RPMI8226 (cell line): ENCODE data around the gene ASCC3.
"Not testable (repeated sequence)": the region's sequence is repeated elsewhere in the genome, so short reads cannot be mapped to it uniquely, and the experiment has no call there.

Source experiments
- DNase-seq: peaks from one replicate; pipeline ENCODE4 v3.0.0-alpha.2; 2015

The ASCC3 gene, protein sequence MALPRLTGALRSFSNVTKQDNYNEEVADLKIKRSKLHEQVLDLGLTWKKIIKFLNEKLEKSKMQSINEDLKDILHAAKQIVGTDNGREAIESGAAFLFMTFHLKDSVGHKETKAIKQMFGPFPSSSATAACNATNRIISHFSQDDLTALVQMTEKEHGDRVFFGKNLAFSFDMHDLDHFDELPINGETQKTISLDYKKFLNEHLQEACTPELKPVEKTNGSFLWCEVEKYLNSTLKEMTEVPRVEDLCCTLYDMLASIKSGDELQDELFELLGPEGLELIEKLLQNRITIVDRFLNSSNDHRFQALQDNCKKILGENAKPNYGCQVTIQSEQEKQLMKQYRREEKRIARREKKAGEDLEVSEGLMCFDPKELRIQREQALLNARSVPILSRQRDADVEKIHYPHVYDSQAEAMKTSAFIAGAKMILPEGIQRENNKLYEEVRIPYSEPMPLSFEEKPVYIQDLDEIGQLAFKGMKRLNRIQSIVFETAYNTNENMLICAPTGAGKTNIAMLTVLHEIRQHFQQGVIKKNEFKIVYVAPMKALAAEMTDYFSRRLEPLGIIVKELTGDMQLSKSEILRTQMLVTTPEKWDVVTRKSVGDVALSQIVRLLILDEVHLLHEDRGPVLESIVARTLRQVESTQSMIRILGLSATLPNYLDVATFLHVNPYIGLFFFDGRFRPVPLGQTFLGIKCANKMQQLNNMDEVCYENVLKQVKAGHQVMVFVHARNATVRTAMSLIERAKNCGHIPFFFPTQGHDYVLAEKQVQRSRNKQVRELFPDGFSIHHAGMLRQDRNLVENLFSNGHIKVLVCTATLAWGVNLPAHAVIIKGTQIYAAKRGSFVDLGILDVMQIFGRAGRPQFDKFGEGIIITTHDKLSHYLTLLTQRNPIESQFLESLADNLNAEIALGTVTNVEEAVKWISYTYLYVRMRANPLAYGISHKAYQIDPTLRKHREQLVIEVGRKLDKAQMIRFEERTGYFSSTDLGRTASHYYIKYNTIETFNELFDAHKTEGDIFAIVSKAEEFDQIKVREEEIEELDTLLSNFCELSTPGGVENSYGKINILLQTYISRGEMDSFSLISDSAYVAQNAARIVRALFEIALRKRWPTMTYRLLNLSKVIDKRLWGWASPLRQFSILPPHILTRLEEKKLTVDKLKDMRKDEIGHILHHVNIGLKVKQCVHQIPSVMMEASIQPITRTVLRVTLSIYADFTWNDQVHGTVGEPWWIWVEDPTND (N-terminal part only)

GRCh38 chr6:100880853-100881706 is at the start of gene ASCC3:
Gene ASCC3 (minus strand): TSS chr6:100881329. CDS start chr6:100867997, 13,332 bp downstream.
- DNase-seq = peak; percentile 89

GRCh38 chr6:100925749-100926148 is 44.6 kb upstream of the ASCC3 start:
- DNase-seq = no peak

GRCh38 chr6:100924534-100925227 is 43.6 kb upstream of the ASCC3 start:
- no peak for DNase-seq

DNA sequence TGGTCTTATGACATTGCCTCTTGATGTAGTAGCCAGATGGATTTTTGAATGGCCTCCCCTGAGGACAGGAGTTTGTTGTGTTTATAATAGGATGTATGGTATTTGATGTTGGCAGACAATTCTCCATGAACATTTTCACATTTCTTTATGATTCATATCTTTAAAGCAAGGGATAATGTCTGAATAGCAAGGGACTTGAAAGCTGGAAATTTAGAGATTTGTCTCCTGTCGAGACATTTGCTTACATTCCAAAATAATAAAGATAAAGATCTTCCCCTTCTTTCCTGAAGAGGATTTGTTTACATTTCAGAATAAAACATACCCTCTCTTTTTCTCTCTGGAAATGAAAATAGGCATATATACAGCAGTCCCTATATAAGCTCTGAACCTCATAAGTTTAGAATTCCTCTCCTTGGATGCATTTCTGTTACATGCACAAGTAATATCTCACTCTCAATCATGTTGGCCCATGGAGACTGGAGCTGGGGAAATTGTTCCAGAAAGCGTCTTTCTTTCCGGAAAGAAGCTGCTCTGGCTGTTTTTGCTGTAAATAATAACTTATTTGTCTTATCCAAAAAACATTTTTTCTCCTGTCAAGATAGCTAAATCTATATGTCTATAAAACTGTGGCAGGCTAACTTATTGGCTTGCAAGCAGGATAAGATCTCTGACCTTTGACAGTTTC is 42.5 kb upstream of the ASCC3 start:
- no peak for DNase-seq

GRCh38 chr6:100920028-100920605 is 39.0 kb upstream of the ASCC3 start:
- no peak for DNase-seq

GRCh38 chr6:100918152-100918551 is 37.0 kb upstream of the ASCC3 start:
- DNase-seq = no peak

DNA sequence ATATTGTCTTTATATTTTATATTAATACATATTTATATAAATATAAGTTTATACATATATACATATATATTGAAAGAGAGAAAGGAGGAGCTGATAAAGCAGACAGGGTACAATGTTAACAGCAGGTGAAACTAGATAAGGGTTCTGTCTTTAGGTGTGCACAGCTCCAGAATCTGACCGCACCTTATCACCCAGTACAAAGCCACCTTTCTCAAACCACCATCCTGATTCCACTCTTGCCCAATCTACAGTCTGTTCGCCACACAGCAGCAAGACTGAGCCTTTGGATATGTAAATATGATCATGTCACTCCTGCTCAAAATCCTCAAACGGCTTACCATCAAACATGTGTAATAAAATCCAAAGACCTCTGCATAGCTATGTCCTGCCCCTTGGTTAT is 34.7 kb upstream of the ASCC3 start:
- DNase-seq = no peak

DNA sequence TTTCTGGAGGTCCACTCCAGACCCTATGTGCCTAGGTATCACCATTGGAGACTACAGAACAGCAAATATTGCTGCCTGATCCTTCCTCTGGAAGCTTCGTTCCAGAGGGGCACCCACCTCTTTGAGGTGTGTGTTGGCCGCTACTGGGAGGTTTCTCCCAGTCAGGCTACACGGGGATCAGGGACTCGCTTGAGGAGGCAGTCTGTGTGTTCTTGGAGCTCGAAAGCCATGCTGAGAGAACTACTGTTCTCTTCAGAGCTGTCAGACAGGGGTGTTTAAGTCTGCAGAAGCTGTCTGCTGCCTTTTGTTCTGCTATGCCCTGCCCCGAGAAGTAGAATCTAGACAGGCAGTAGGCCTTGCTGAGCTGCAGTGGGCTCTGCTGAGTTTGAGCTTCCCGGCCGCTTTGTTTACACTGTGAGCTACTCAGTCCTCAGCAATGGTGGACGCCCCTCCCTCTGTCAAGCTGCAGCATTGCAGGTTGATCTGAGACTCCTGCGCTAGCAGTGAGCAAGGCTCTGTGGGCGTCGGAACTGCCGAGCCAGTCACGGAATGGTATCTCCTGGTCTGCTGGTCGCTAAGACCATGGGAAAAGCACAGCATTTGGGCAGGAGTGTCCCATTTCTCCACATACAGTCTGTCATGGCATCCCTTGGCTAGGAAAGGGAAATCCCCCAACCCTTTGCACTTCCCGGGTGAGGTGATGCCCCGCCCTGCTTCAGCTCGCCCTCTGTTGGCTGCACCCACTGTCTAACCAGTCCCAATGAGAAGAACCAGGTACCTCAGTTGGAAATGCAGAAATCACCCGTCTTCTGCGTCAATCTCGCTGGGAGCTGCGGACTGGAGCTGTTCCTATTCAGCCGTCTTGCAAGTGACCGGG is 32.5 kb upstream of the ASCC3 start:
- DNase-seq = peak; percentile 3

DNA sequence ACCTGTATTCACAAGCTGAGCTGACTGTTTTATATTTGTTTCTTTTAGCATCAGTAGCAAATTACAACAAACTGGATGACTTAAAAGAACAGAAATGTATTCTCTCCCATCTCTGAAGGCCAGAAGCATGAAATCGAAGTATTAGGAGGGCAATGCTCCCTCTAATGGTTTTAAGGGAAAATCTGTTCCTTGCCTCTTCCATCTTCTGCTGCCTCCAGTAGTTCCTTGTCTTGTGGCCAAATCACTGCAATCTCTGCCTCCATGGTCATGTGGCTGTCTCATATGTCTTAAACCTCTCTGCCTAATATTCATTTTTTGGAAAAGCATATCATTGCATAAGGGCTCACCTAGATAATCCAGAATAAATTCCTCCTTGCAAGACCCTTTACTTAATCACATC is 25.2 kb upstream of the ASCC3 start:
- no peak for DNase-seq

GRCh38 chr6:100905067-100905466 is 23.9 kb upstream of the ASCC3 start:
- no peak for DNase-seq

- no peak for DNase-seq
These were observed 23.2 kb upstream of the ASCC3 start for GRCh38 chr6:100904316-100904715.

DNA sequence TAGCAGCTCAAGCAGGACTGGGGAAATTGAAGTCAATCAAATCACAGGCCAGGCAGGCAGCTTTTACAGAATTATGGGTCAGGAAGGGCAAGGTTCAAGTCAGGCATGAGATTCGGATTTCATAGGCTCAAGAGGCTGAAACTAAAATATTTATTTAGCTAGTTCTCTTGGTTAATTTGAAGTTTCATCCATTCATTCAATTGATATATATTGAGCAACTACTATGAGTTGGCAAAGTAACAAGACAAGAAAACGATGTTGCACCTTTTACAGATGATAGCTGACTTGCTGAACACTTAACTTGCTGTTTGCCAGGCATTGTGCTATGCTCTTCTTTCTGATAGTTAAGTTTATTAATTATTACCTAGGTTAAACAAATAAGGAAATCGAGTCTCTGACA is 20.5 kb upstream of the ASCC3 start:
- no peak for DNase-seq

DNA sequence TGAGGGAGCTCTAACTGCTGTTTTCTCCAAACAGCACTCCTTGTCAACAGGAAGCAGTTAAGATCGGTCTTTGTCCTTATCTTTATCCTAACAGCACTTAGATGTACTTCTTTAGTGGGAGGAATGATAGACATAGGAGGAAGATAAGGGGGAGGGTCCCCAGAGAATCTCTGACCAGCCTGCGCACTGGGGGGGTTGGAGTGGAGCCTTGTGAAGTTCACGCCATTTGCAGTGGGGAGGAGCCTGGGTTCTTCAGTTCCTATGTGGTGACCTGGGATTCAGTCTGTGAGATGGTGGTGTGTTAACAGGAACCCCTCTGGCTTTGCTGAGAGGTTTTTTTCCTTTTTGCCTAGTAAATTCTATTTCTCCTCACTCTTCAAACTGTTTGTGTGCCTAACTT is 18.1 kb upstream of the ASCC3 start:
- no peak for DNase-seq

GRCh38 chr6:100897671-100898070 is 16.5 kb upstream of the ASCC3 start:
- DNase-seq = no peak

- DNase-seq = no peak
These were observed 12.6 kb upstream of the ASCC3 start for GRCh38 chr6:100893743-100894142.

DNA sequence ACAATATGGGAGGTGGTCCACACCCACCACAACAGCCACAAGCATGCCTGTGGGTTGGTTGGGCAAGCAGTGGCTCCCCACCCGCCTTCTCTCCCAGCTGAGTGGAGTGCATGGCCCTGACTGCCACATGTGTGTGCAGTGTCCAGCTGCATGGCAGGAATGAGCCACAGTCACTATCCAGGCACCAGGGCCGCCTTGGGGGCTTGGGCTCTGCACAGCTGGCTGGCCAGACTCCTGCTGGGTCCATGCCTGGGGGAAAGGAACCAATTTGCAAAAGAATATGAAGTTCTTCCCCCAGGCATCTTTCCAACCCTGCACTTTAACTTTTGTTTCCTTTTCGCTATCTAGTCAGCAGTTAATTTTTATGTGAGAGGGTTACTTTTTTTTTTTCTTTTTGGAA is 11.6 kb upstream of the ASCC3 start:
- no peak for DNase-seq

DNA sequence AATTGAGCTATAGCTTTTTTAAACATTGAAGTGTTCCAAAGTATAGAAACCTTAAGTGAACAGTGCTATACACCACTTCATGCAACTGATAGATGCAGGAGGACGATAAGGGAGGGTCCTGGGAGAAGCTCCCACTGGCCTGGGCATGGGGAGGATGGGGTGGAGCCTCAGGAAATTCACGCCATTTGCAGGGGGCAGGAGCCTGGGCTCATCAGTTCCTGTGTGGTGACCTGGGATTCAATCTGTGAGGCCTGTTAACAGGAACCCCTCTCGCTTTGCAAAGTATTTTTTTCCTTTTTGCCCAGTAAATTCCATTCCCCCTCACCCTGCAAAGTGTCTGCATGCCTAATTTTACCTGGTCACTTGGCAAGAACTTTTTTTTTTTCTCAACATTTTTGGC is 11.0 kb upstream of the ASCC3 start:
- DNase-seq = no peak

DNA sequence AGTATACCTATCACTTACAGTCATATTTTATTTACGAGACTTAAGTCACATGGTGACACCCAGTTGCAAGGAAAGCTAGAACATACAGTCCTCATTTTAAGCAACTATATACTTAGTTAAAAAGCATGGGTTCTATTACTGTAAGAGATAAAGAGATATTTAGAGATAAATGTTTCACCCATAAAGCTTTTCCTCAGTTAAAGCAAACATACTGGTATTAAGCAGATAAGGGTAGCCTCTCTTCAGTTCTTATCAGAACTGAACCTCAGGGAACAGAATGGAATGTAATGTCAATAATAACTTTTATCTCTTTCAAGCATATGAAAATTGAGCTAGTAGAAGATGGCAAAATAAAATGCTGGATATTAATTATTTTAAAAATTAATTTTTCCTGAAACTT is 9.9 kb upstream of the ASCC3 start:
- DNase-seq = no peak

GRCh38 chr6:100890646-100891045 is 9.5 kb upstream of the ASCC3 start:
- DNase-seq = not testable (repeated sequence)

- DNase-seq = no peak
These were observed 8.2 kb upstream of the ASCC3 start for GRCh38 chr6:100889351-100889750.
